GM18873 (cell line): ENCODE results near the gene KCNN2.

Source experiments
- ATAC-seq: cut with Tn5 transposase; IDR thresholded peaks from one replicate; pipeline ENCODE4 v1.9.1; 2021; ENCODE audit warnings: mild to moderate bottlenecking, moderate library complexity, moderate number of reproducible peaks; ENCODE audit not compliant: unreplicated experiment, low FRiP score

The KCNN2 gene

GRCh38 chr5:114362197-114362976 lies 517 bp downstream of the KCNN2 start:
- no peak for ATAC-seq

GRCh38 chr5:114362977-114363761 lies 1.3 kb downstream of the KCNN2 start:
- no peak for ATAC-seq

GRCh38 chr5:114363837-114364236 lies 2.0 kb downstream of the KCNN2 start:
- ATAC-seq = no peak

- ATAC-seq = no peak
These were observed 5.2 kb downstream of the KCNN2 start for GRCh38 chr5:114367029-114367428.

GRCh38 chr5:114369680-114370417 lies 8.0 kb downstream of the KCNN2 start:
- no peak for ATAC-seq

GRCh38 chr5:114377050-114377844 lies 15.4 kb downstream of the KCNN2 start:
- no peak for ATAC-seq

GRCh38 chr5:114377946-114378345 lies 16.1 kb downstream of the KCNN2 start:
- no peak for ATAC-seq

- ATAC-seq = no peak
These were observed 18.9 kb downstream of the KCNN2 start for GRCh38 chr5:114380721-114381120.

GRCh38 chr5:114387433-114387832 lies 25.6 kb downstream of the KCNN2 start:
- ATAC-seq = no peak

- no peak for ATAC-seq
These were observed 28.6 kb downstream of the KCNN2 start for GRCh38 chr5:114390431-114390830.

- ATAC-seq = no peak
These were observed 29.5 kb downstream of the KCNN2 start for GRCh38 chr5:114391321-114391720.

- no peak for ATAC-seq
These were observed 31.3 kb downstream of the KCNN2 start for GRCh38 chr5:114393159-114393558.

- no peak for ATAC-seq
These were observed 40.3 kb downstream of the KCNN2 start for GRCh38 chr5:114402206-114402605.

GRCh38 chr5:114407783-114408182 lies 45.9 kb downstream of the KCNN2 start:
- ATAC-seq = no peak

- ATAC-seq = no peak
These were observed 47.0 kb downstream of the KCNN2 start for GRCh38 chr5:114408847-114409246.

- ATAC-seq = no peak
These were observed 49.6 kb downstream of the KCNN2 start for GRCh38 chr5:114411380-114411931.

- ATAC-seq = no peak
These were observed 50.8 kb downstream of the KCNN2 start for GRCh38 chr5:114412510-114413171.

- no peak for ATAC-seq
These were observed 53.9 kb downstream of the KCNN2 start for GRCh38 chr5:114415760-114416159.

- no peak for ATAC-seq
These were observed 54.4 kb downstream of the KCNN2 start for GRCh38 chr5:114416254-114416653.
